ENCODE results near the gene TLE4.

DNA sequence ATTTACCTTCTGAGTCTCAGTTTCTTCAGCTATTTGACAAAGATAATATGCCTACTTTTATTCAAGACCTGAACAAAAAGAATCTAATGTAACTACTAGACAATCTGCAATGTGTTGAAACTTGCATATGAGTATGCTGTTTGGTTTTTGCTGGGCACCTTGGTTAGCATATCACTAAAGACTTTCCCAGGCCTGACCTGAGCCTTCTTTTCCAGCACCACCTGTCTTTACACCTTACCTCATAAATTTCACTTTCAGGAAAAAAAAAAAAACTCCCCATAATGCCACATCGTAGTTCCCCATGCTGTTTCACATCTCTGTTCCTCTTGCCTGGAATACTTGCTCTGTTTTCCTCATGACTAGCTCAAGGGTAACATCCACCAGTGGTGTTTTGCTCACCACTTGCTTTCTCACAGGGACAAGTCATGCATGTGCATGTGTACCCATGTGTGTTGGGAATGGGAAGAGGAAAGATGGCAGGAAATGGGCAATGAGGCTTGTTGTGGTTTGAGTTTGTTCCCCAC is 45.6 kb upstream of the TLE4 start:
- TF ChIP-seq CTCF (IDR thresholded peaks at IDR 0.05; ENCODE audit: insufficient read depth, low read length) (no peak), REST (IDR thresholded peaks at IDR 0.05; ENCODE audit: insufficient replicate concordance, low read depth) (no peak), POLR2AphosphoS5 (IDR thresholded peaks at IDR 0.05; ENCODE audit: low read depth) (no peak), SPI1 (IDR thresholded peaks at IDR 0.05; ENCODE audit: borderline replicate concordance, low read depth) (no peak)

Measured in HL-60 (cell line).